MM.1S (cell line): ENCODE results near the gene ZNF577.

ENCODE experiments used
- CTCF ChIP-seq: fragments of 300-600 bp; sonication (generic); IDR thresholded peaks from 2 replicates; pipeline ENCODE4 v1.5.1; 2016; ENCODE audit warnings: antibody characterized with exemption, low read length, mixed read lengths
- EZH2 ChIP-seq: fragments of 300-600 bp; sonication (generic); optimal IDR thresholded peaks from 2 replicates; pipeline ENCODE3; 2017; ENCODE audit warnings: low read depth, mild to moderate bottlenecking, antibody characterized with exemption, low read length, mixed read lengths
- EZH2phosphoT487 ChIP-seq: fragments of 300-600 bp; sonication (generic); IDR thresholded peaks from 2 replicates; pipeline ENCODE4 v1.6.1; 2018; ENCODE audit warnings: antibody characterized with exemption, low read length

GRCh38 chr19:51821456-51821855 lies 66.3 kb downstream of the ZNF577 start:
- TF ChIP-seq CTCF (no peak), EZH2 (no peak), EZH2phosphoT487 (no peak)
